HL-60 (cell line): ENCODE data around the gene FNDC5.

ENCODE experiments used
- GABPA ChIP-seq: IDR thresholded peaks from 2 replicates; pipeline ENCODE4 v1.6.1; 2012; ENCODE audit warnings: low read depth
- POLR2AphosphoS5 ChIP-seq: IDR thresholded peaks from 2 replicates; pipeline ENCODE4 v1.6.1; 2012; ENCODE audit warnings: low read depth
- SPI1 ChIP-seq: IDR thresholded peaks from 2 replicates; pipeline ENCODE4 v1.6.1; 2012; ENCODE audit warnings: low read depth, mild to moderate bottlenecking, borderline replicate concordance
- TF ChIP-seq, protein P1 (sequence below): IDR thresholded peaks from one replicate; pipeline ENCODE4 v1.5.1; 2011; ENCODE audit warnings: low read length, control low read depth, inconsistent platforms; ENCODE audit not compliant: insufficient read depth
- TF ChIP-seq, protein P2 (sequence below): IDR thresholded peaks from 2 replicates; pipeline ENCODE4 v1.6.1; 2012; ENCODE audit warnings: low read depth; ENCODE audit not compliant: insufficient replicate concordance

DNA sequence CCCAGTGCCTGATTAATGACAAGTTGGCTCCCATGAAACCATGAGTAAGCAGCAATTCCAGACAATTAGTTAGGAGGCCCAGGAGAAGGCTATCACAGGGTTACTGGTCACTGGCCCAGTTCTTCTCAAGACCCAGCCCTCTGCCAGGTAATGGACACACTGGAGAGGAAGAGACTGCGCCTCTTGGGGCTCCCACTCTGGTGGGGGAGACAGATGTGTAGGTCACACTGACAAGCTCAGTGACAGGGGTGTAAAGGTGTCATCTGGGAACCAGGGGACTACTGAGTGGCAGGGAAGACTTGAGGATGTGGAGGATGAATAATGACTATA is 20.5 kb upstream of the FNDC5 start:
- TF ChIP-seq, protein P1, sequence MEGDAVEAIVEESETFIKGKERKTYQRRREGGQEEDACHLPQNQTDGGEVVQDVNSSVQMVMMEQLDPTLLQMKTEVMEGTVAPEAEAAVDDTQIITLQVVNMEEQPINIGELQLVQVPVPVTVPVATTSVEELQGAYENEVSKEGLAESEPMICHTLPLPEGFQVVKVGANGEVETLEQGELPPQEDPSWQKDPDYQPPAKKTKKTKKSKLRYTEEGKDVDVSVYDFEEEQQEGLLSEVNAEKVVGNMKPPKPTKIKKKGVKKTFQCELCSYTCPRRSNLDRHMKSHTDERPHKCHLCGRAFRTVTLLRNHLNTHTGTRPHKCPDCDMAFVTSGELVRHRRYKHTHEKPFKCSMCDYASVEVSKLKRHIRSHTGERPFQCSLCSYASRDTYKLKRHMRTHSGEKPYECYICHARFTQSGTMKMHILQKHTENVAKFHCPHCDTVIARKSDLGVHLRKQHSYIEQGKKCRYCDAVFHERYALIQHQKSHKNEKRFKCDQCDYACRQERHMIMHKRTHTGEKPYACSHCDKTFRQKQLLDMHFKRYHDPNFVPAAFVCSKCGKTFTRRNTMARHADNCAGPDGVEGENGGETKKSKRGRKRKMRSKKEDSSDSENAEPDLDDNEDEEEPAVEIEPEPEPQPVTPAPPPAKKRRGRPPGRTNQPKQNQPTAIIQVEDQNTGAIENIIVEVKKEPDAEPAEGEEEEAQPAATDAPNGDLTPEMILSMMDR, result no peak
- TF ChIP-seq POLR2AphosphoS5 (no peak), SPI1 (no peak), GABPA (no peak)
- TF ChIP-seq, protein P2, sequence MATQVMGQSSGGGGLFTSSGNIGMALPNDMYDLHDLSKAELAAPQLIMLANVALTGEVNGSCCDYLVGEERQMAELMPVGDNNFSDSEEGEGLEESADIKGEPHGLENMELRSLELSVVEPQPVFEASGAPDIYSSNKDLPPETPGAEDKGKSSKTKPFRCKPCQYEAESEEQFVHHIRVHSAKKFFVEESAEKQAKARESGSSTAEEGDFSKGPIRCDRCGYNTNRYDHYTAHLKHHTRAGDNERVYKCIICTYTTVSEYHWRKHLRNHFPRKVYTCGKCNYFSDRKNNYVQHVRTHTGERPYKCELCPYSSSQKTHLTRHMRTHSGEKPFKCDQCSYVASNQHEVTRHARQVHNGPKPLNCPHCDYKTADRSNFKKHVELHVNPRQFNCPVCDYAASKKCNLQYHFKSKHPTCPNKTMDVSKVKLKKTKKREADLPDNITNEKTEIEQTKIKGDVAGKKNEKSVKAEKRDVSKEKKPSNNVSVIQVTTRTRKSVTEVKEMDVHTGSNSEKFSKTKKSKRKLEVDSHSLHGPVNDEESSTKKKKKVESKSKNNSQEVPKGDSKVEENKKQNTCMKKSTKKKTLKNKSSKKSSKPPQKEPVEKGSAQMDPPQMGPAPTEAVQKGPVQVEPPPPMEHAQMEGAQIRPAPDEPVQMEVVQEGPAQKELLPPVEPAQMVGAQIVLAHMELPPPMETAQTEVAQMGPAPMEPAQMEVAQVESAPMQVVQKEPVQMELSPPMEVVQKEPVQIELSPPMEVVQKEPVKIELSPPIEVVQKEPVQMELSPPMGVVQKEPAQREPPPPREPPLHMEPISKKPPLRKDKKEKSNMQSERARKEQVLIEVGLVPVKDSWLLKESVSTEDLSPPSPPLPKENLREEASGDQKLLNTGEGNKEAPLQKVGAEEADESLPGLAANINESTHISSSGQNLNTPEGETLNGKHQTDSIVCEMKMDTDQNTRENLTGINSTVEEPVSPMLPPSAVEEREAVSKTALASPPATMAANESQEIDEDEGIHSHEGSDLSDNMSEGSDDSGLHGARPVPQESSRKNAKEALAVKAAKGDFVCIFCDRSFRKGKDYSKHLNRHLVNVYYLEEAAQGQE, result no peak
